ENCODE data around the gene CCDC81.

The CCDC81 gene

DNA sequence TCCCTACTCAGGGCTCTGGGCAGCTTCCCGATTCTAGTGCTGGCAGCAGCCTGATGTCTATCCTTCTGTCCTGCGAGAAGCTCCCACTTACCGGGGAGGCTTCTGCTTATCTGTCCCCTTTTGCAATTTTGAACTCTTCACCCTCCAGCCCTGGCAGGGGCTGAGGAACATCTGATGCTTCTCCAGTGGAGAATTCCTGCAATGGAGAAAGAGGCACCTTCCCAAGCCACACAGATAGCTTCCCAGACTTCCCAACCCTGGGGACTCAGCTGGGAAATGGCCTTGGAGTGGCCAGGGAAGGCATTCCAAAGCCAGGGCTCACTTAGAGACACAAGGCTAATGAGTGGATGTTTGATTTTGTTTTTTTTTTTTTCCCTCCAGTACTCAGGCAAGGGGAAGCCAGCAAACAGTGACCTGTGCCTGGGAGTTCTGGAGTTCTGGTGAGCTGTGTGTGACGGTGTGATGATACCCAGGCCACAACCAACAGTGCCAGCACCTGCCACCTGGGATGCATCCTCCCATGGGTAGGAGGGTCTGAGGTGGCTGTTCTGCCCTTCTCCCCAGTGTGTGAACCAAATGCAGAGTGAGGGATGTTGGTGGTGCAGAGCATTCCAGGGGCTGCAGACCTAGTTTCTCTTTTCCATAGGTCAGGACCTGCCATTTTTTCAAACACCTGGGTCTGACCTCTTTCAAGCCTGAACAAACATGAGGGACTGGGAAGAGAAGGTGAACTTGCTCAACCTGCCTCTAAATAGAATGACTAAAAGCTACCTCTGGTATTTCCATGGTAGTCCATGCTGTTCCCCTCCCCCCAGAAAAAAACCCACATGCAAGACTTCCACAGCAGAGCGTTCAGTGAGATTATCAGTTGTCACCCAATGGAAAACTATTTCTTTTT lies 95.1 kb downstream of the CCDC81 start:
- no peak for DNase-seq

Measured in T1000 (cell line).